Stimulated activated CD4-positive, alpha-beta T cell treated with anti-CD3 and anti-CD28 coated beads, Interleukin-4, amount 100 ng/mL, for 1 hour (primary cell): ENCODE measurements around the gene LDOC1.
"Not testable (repeated sequence)": the region's sequence is repeated elsewhere in the genome, so short reads cannot be mapped to it uniquely, and the experiment has no call there.

ENCODE experiments used
- DNase-seq: peaks from one replicate; pipeline ENCODE4 v3.0.0-alpha.2; 2020

The LDOC1 gene

GRCh38 chrX:141176586-141177451, at the start of gene LDOC1:
LDOC1 (minus strand) TSS chrX:141177129; CDS start chrX:141177021, 108 bp downstream.
- peak; percentile 76 for DNase-seq

GRCh38 chrX:141221611-141222010, 44.7 kb upstream of the LDOC1 start:
- DNase-seq, result no peak

- DNase-seq, result no peak
These were observed 43.5 kb upstream of the LDOC1 start for GRCh38 chrX:141220342-141221008.

- no peak for DNase-seq
These were observed 37.3 kb upstream of the LDOC1 start for GRCh38 chrX:141214196-141214595.

- DNase-seq, result no peak
These were observed 25.0 kb upstream of the LDOC1 start for GRCh38 chrX:141201962-141202361.

- not testable (repeated sequence) for DNase-seq
These were observed 11.6 kb upstream of the LDOC1 start for GRCh38 chrX:141188573-141188972.

GRCh38 chrX:141185366-141185765, 8.4 kb upstream of the LDOC1 start:
- DNase-seq, result no peak

GRCh38 chrX:141183000-141183399, 6.1 kb upstream of the LDOC1 start:
- DNase-seq, result no peak

GRCh38 chrX:141180851-141181250, 3.9 kb upstream of the LDOC1 start:
- no peak for DNase-seq

- DNase-seq, result no peak
These were observed 1.1 kb downstream of the LDOC1 start for GRCh38 chrX:141175786-141176185.

GRCh38 chrX:141164406-141164805, 12.5 kb downstream of the LDOC1 start:
- DNase-seq, result no peak

GRCh38 chrX:141158084-141158483, 18.8 kb downstream of the LDOC1 start:
- DNase-seq, result no peak

GRCh38 chrX:141155231-141155630, 21.7 kb downstream of the LDOC1 start:
- DNase-seq, result not testable (repeated sequence)

- no peak for DNase-seq
These were observed 34.0 kb downstream of the LDOC1 start for GRCh38 chrX:141142946-141143345.

GRCh38 chrX:141133272-141133671, 43.7 kb downstream of the LDOC1 start:
- no peak for DNase-seq

GRCh38 chrX:141127146-141127545, 49.8 kb downstream of the LDOC1 start:
- DNase-seq, result no peak
